K562 (cell line): ENCODE measurements around the gene CCL5. TPM values are rescaled to one million over a fixed set of nuclear protein-coding genes. Genes with fewer than 3 reads are reported as not detected.
A peak's percentile ranks its signal among the peaks of the same experiment; 100 is the strongest.

Source experiments
- CREB1 ChIP-seq, 2 experiments: sonication (generic) in 1 of 2; formaldehyde crosslinking in 1 of 2; IDR thresholded peaks; 2 replicates each; pipeline versions ENCODE4 v1.6.1 to v1.8.0; 2012 to 2022; ENCODE audit warnings: inconsistent platforms in 1 of 2, mild to moderate bottlenecking in 1 of 2, missing genetic modification reagents in 1 of 2, moderate library complexity in 1 of 2
- CXXC5 ChIP-seq: fragments of 250-450 bp; sonication (Bioruptor Pico); IDR thresholded peaks from 2 replicates; pipeline ENCODE4 v1.8.0; 2022; ENCODE audit warnings: inconsistent platforms, mild to moderate bottlenecking, moderate library complexity
- E2F6 ChIP-seq, 2 experiments: IDR thresholded peaks; 2 replicates each; pipeline ENCODE4 v1.6.1; 2011; ENCODE audit warnings: borderline replicate concordance in 1 of 2, control low read depth in 1 of 2, low read depth in 1 of 2, low read length in 1 of 2, mild to moderate bottlenecking in 1 of 2, mixed read lengths in 1 of 2, moderate library complexity in 1 of 2; ENCODE audit not compliant: insufficient read depth in 1 of 2, insufficient read length in 1 of 2, poor library complexity in 1 of 2, severe bottlenecking in 1 of 2; ENCODE audit errors: extremely low read depth in 1 of 2
- ELF4 ChIP-seq: fragments of 450-650 bp; formaldehyde crosslinking; IDR thresholded peaks from 2 replicates; pipeline ENCODE4 v1.4.0; 2022; ENCODE audit warnings: missing genetic modification characterization
- ETV5 ChIP-seq: sonication (generic); formaldehyde crosslinking; IDR thresholded peaks from 2 replicates; pipeline ENCODE4 v1.4.0; 2020; ENCODE audit warnings: low read depth, mild to moderate bottlenecking, missing genetic modification reagents
- MGA ChIP-seq: fragments of 450-650 bp; IDR thresholded peaks from 2 replicates; pipeline ENCODE4 v1.6.1; 2016; ENCODE audit warnings: mild to moderate bottlenecking, moderate library complexity
- SIN3B ChIP-seq: fragments of 450-650 bp; IDR thresholded peaks from 2 replicates; pipeline ENCODE4 v1.6.1; 2017; ENCODE audit warnings: low read depth, mild to moderate bottlenecking, moderate library complexity
- ZBTB8A ChIP-seq: fragments of 450-650 bp; IDR thresholded peaks from 2 replicates; pipeline ENCODE4 v1.6.1; 2018; ENCODE audit warnings: mild to moderate bottlenecking, moderate library complexity; ENCODE audit not compliant: partially characterized antibody
- ZNF785 ChIP-seq: fragments of 250-450 bp; sonication (Bioruptor Pico); IDR thresholded peaks from 2 replicates; pipeline ENCODE4 v1.4.0; 2020; ENCODE audit warnings: mild to moderate bottlenecking
- polyA plus RNA-seq, 8 experiments: library from polyadenylated mRNA; depleted of rRNA in 4 of 8; stranded (reverse) in 5 of 8; unstranded in 3 of 8; fragments of >200 nt; fragmentation: Nextera tagmentation in 2 of 8; fragmentation: Illumina TruSeq in 1 of 8; extraction: Ambion mirVana in 2 of 8; extraction: Trizol in 1 of 8; gene quantifications; 2 replicates each; pipeline versions ENCODE4 v1.2.1 to v1.2.3, GENCODE V29; 2011 to 2014; ENCODE audit warnings: inconsistent platforms in 1 of 8, missing spikeins in 1 of 8
- total RNA-seq, 7 experiments: library from RNA; depleted of rRNA in 6 of 7; stranded (reverse); fragments of >200 nt in 6 of 7; fragmentation: Illumina TruSeq in 2 of 7; extraction: Trizol in 2 of 7; gene quantifications; 2 replicates each; pipeline versions ENCODE4 v1.2.1 to v1.2.3, GENCODE V29; 2011 to 2021; ENCODE audit warnings: low replicate concordance in 1 of 7
- TF ChIP-seq, protein P1 (sequence below): fragments of 250-450 bp; sonication (Bioruptor Pico); IDR thresholded peaks from 2 replicates; pipeline ENCODE4 v1.8.0; 2021; ENCODE audit warnings: moderate library complexity, mild to moderate bottlenecking, inconsistent platforms
- TF ChIP-seq, protein P2 (sequence below): IDR thresholded peaks from 2 replicates; pipeline ENCODE4 v1.6.1; 2016; ENCODE audit warnings: missing genetic modification characterization, missing compliant biosample characterization

CCL5 gene
- total and polyA plus RNA-seq, 9 of the 15 experiments (the other 6 are each of a cell fraction or from before 2014, with no cell fraction given): 0.18 to 0.59 (median 0.45) TPM; not detected in 1

GRCh38 chr17:35914354-35914753, 34.2 kb upstream of the CCL5 start (continued):
- TF ChIP-seq E2F6 (IDR thresholded peaks at IDR 0.05; ENCODE audit: borderline replicate concordance in 1 of 2, extremely low read depth in 1 of 2, insufficient read depth in 1 of 2, insufficient read length in 1 of 2, low read depth in 1 of 2, low read length in 1 of 2, poor library complexity in 1 of 2, severe bottlenecking in 1 of 2) (peak in 1 of 2 experiments; percentile 64), CXXC5 (CRISPR knock-in tag) (no peak), ZNF785 (CRISPR knock-in tag) (no peak), ETV5 (CRISPR knock-in tag) (no peak), CREB1 (IDR thresholded peaks at IDR 0.05) (no peak), CREB1 (CRISPR knock-in tag; IDR thresholded peaks at IDR 0.05) (no peak), MGA (0 out of 2 replicates have a peak, but pooled peaks have one; percentile 27), SIN3B (no peak), ELF4 (no peak), ZBTB8A (no peak)
- TF ChIP-seq, protein P1, sequence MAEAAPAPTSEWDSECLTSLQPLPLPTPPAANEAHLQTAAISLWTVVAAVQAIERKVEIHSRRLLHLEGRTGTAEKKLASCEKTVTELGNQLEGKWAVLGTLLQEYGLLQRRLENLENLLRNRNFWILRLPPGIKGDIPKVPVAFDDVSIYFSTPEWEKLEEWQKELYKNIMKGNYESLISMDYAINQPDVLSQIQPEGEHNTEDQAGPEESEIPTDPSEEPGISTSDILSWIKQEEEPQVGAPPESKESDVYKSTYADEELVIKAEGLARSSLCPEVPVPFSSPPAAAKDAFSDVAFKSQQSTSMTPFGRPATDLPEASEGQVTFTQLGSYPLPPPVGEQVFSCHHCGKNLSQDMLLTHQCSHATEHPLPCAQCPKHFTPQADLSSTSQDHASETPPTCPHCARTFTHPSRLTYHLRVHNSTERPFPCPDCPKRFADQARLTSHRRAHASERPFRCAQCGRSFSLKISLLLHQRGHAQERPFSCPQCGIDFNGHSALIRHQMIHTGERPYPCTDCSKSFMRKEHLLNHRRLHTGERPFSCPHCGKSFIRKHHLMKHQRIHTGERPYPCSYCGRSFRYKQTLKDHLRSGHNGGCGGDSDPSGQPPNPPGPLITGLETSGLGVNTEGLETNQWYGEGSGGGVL (CRISPR knock-in tag): no peak
- TF ChIP-seq, protein P2, sequence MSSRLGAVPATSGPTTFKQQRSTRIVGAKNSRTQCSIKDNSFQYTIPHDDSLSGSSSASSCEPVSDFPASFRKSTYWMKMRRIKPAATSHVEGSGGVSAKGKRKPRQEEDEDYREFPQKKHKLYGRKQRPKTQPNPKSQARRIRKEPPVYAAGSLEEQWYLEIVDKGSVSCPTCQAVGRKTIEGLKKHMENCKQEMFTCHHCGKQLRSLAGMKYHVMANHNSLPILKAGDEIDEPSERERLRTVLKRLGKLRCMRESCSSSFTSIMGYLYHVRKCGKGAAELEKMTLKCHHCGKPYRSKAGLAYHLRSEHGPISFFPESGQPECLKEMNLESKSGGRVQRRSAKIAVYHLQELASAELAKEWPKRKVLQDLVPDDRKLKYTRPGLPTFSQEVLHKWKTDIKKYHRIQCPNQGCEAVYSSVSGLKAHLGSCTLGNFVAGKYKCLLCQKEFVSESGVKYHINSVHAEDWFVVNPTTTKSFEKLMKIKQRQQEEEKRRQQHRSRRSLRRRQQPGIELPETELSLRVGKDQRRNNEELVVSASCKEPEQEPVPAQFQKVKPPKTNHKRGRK (tag): no peak
